ENCODE measurements around the gene ARHGEF7. TPM values are rescaled to one million over a fixed set of nuclear protein-coding genes. Genes with fewer than 3 reads are reported as not detected.

The ARHGEF7 gene
- total RNA-seq, 4 donors from 2014 or later = 64.2 to 127 (median 88.2) TPM

DNA sequence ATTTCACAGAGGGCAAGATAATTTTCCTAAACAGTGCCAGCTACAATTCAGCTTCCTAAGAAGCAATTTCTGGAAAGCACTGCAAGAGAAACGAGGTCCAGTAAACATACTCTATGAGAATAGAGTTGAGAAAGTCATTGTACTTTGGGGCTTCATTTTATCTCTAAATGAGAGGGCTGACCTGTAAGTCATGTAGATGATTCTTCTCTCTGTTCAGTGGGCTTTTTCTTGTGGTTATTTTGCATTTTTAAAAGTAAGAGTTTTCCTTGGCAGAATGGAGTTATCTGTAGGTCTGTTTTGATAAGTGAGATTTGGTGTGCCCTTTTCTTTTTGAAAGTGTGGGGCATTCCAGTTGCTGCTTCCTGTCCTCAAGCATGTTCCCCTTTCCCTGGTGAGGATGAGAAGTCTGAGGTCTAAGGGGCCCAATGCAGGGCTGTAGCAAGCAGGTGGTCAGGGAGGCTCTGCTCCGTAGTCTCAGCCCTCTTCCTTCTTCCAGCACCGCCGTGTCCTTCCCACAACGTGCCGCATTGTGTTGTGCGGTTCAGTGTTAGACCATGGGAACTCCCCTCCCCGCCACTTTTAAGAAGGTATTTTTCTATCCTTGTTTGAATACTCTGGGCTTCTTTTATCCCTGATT is 86.3 kb downstream of the ARHGEF7 start:
- peaks cover 35 to 53% of the 10 kb centered on the region in 2 donors for H3K4me1 ChIP-seq
- peak overlapping the region in 1 of 3 donors; percentile 47 for H3K27ac ChIP-seq
- H3K9me3 ChIP-seq = no peaks in the 10 kb centered on the region
- 77 to 85% methylated on average over 8 of the region's 8 CpGs for WGBS, 2 donors
- TF ChIP-seq, protein P1, sequence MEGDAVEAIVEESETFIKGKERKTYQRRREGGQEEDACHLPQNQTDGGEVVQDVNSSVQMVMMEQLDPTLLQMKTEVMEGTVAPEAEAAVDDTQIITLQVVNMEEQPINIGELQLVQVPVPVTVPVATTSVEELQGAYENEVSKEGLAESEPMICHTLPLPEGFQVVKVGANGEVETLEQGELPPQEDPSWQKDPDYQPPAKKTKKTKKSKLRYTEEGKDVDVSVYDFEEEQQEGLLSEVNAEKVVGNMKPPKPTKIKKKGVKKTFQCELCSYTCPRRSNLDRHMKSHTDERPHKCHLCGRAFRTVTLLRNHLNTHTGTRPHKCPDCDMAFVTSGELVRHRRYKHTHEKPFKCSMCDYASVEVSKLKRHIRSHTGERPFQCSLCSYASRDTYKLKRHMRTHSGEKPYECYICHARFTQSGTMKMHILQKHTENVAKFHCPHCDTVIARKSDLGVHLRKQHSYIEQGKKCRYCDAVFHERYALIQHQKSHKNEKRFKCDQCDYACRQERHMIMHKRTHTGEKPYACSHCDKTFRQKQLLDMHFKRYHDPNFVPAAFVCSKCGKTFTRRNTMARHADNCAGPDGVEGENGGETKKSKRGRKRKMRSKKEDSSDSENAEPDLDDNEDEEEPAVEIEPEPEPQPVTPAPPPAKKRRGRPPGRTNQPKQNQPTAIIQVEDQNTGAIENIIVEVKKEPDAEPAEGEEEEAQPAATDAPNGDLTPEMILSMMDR (IDR thresholded peaks at IDR 0.05) = no peak
- TF ChIP-seq POLR2A (IDR thresholded peaks at IDR 0.05) = no peak
- no peaks in the 10 kb centered on the region for H3K27me3 ChIP-seq
- intact Hi-C loops (cut with DNase I) = no loop called here
- DNase-seq = no peak
- no peak overlapping the region for H3K4me3 ChIP-seq (replicated peaks in 1 of 3)
- H3K36me3 ChIP-seq = no peaks in the 10 kb centered on the region

DNA sequence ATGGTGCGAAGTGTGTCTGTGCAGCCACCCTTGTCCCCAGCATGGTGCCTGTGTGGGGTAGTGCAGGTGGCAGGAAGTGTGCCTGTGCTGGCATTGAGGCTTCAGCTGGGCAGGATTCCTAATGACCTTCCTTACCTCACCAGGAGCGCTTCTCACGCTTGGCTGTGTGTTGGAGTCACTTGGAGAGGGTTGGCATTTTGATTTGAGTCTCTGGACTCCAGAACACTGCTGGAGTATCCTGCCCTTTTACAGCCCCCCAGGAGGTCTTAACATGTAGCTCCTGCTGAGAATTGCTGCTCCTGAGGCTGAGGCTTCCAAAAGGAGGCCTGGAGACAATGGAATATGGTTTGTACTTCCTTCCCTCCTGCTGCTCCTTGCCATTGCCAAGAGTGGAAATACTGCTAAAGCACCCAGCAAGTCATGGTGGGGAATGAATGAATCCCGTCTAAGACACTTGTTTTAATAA is 87.1 kb downstream of the ARHGEF7 start:
- Histone ChIP-seq H3K9me3 (no peaks in the 10 kb centered on the region), H3K4me1 (peaks cover 35 to 53% of the 10 kb centered on the region in 2 donors), H3K27ac (peak overlapping the region; percentile 18 to 47 (median 33)), H3K27me3 (no peaks in the 10 kb centered on the region), H3K36me3 (no peaks in the 10 kb centered on the region), H3K4me3 (replicated peaks in 1 of 3) (no peak overlapping the region)
- 23 to 48% methylated on average over 4 of the region's 4 CpGs for WGBS, 2 donors
- peak; percentile 42 to 60 for DNase-seq
- intact Hi-C loops (cut with DNase I) = no loop called here
- no peak for TF ChIP-seq POLR2A (IDR thresholded peaks at IDR 0.05)
- TF ChIP-seq, protein P1 (IDR thresholded peaks at IDR 0.05) = no peak

DNA sequence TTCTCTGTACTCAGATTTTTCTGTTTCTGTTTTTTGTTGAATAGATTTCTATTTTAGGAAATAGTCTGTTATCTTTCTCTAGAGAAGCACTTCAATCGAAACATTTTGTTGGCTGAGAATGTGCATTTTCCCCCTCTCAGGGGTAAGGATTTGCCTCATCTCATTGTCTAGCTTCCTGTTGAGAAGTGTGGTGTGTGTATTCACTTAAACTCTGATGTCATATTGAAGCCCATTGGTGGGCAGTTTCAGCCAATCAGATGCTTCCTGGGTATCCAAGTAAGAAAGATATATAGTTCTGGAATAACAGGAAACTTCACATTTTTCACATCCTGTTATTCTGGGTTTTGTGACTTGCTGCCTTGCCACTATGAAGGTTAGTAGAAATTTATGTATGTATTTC is 87.6 kb downstream of the ARHGEF7 start:
- Histone ChIP-seq H3K27ac (peak overlapping the region in 2 of 3 donors; percentile 33 to 47), H3K9me3 (no peaks in the 10 kb centered on the region), H3K36me3 (no peaks in the 10 kb centered on the region), H3K4me3 (replicated peaks in 1 of 3) (no peak overlapping the region), H3K27me3 (no peaks in the 10 kb centered on the region), H3K4me1 (peaks cover 35 to 53% of the 10 kb centered on the region in 2 donors)
- no peak for TF ChIP-seq POLR2A (IDR thresholded peaks at IDR 0.05)
- TF ChIP-seq, protein P1 (IDR thresholded peaks at IDR 0.05) = no peak
- no peak for DNase-seq
- 6% methylated on average over 1 of the region's 1 CpG for WGBS, 2 donors
- intact Hi-C loops (cut with DNase I) = no loop called here

DNA sequence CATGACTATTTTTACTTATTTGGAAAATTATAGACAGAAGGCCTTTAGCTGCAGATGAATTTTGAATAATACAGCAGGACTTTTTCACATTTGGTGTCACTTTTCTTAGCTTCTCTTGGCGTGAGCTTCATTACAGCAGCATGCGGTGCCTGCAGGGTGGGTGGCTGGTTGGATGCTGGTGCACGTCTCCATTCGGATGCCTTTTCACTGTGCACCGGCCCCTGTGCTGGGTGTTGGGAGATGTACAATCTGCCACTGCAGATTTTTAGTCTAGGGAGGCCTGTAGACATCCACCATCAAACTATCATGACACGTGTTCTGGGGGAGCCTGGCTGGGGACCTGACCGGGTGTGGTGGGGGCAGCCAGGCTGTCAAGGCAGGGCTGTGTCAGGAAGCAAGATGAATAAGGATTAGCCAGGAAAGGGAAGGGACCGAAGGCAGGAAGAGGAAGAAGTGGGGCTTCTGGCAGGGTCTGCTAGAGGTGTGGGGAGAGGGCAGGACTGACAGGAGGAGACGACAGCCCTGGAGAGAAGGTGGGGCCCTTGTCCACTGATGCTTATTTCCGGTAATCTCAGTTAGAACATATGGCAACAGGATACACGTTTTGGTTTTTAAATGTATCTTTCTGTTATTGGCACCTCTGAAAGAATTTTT is 88.8 kb downstream of the ARHGEF7 start:
- no peak overlapping the region for H3K4me3 ChIP-seq (replicated peaks in 1 of 3)
- no peak for TF ChIP-seq POLR2A (IDR thresholded peaks at IDR 0.05)
- TF ChIP-seq, protein P1 (IDR thresholded peaks at IDR 0.05) = no peak
- intact Hi-C loops (cut with DNase I) = no loop called here
- DNase-seq = no peak
- peaks cover 35 to 53% of the 10 kb centered on the region in 2 donors for H3K4me1 ChIP-seq
- peak overlapping the region in 2 of 3 donors; percentile 22 to 47 for H3K27ac ChIP-seq
- H3K36me3 ChIP-seq = no peaks in the 10 kb centered on the region
- no peaks in the 10 kb centered on the region for H3K9me3 ChIP-seq
- WGBS, 2 donors = 48 to 66% methylated on average over 11 of the region's 11 CpGs
- no peaks in the 10 kb centered on the region for H3K27me3 ChIP-seq

Measured in thyroid gland (tissue), 4 donors.